ENCODE measurements around the gene ANKS4B. TPM values are rescaled to one million over a fixed set of nuclear protein-coding genes. Genes with fewer than 3 reads are reported as not detected.
A peak's percentile ranks its signal among the peaks of the same experiment; 100 is the strongest.
"Not testable (repeated sequence)": the region's sequence is repeated elsewhere in the genome, so short reads cannot be mapped to it uniquely, and the experiment has no call there.

The ANKS4B gene
- polyA plus RNA-seq, 4 donors = 15.9 to 54.7 (median 32.9) TPM

GRCh38 chr16:21190599-21190998 lies 42.9 kb upstream of the ANKS4B start:
- FAIRE-seq = no peak
- Histone ChIP-seq H3K4me1 (ENCODE audit: control insufficient read depth in 3 of 3, insufficient read depth in 2 of 3, low read depth in 1 of 3, low read length in 2 of 3) (peaks cover 0 to 2% (median 0%) of the 10 kb centered on the region in 3 donors), H3K36me3 (ENCODE audit: control insufficient read depth in 3 of 3, insufficient read depth in 2 of 3, low read depth in 1 of 3, low read length in 3 of 3) (no peaks in the 10 kb centered on the region), H3K4me3 (ENCODE audit: low read depth in 1 of 3, low read length in 3 of 3) (no peak overlapping the region), H3K27me3 (ENCODE audit: control insufficient read depth in 3 of 3, insufficient read depth in 3 of 3, low read length in 3 of 3) (peaks cover 0 to 3% (median 0%) of the 10 kb centered on the region in 3 donors), H3K9me3 (ENCODE audit: control insufficient read depth in 2 of 2, insufficient read depth in 1 of 2, low read depth in 1 of 2, low read length in 1 of 2) (no peaks in the 10 kb centered on the region), H3K27ac (ENCODE audit: low read depth in 1 of 3, low read length in 2 of 3) (no peak overlapping the region)
- no peak for DNase-seq

- Histone ChIP-seq H3K36me3 (ENCODE audit: control insufficient read depth in 3 of 3, insufficient read depth in 2 of 3, low read depth in 1 of 3, low read length in 3 of 3) (no peaks in the 10 kb centered on the region), H3K27ac (ENCODE audit: low read depth in 1 of 3, low read length in 2 of 3) (no peak overlapping the region), H3K4me3 (ENCODE audit: low read depth in 1 of 3, low read length in 3 of 3) (no peak overlapping the region), H3K9me3 (ENCODE audit: control insufficient read depth in 2 of 2, insufficient read depth in 1 of 2, low read depth in 1 of 2, low read length in 1 of 2) (no peaks in the 10 kb centered on the region), H3K4me1 (ENCODE audit: control insufficient read depth in 3 of 3, insufficient read depth in 2 of 3, low read depth in 1 of 3, low read length in 2 of 3) (peaks cover 0 to 2% (median 0%) of the 10 kb centered on the region in 3 donors), H3K27me3 (ENCODE audit: control insufficient read depth in 3 of 3, insufficient read depth in 3 of 3, low read length in 3 of 3) (peaks cover 0 to 3% (median 0%) of the 10 kb centered on the region in 3 donors)
- no peak for DNase-seq
- no peak for FAIRE-seq
- 57 to 64% (median 60%) methylated on average over 1 of the region's 1 CpG for WGBS, 3 donors
These were observed 40.5 kb upstream of the ANKS4B start for GRCh38 chr16:21192991-21193390.

GRCh38 chr16:21194771-21195301 lies 38.7 kb upstream of the ANKS4B start:
- Histone ChIP-seq H3K36me3 (ENCODE audit: control insufficient read depth in 3 of 3, insufficient read depth in 2 of 3, low read depth in 1 of 3, low read length in 3 of 3) (no peaks in the 10 kb centered on the region), H3K4me3 (ENCODE audit: low read depth in 1 of 3, low read length in 3 of 3) (no peak overlapping the region), H3K27me3 (ENCODE audit: control insufficient read depth in 3 of 3, insufficient read depth in 3 of 3, low read length in 3 of 3) (peaks cover 0 to 3% (median 0%) of the 10 kb centered on the region in 3 donors), H3K4me1 (ENCODE audit: control insufficient read depth in 3 of 3, insufficient read depth in 2 of 3, low read depth in 1 of 3, low read length in 2 of 3) (peaks cover 0 to 16% (median 1%) of the 10 kb centered on the region in 3 donors), H3K27ac (ENCODE audit: low read depth in 1 of 3, low read length in 2 of 3) (no peak overlapping the region), H3K9me3 (ENCODE audit: control insufficient read depth in 2 of 2, insufficient read depth in 1 of 2, low read depth in 1 of 2, low read length in 1 of 2) (no peaks in the 10 kb centered on the region)
- no peak for DNase-seq
- FAIRE-seq = no peak
- 44 to 63% (median 55%) methylated on average over 6 of the region's 6 CpGs for WGBS, 3 donors

- peaks cover 0 to 20% (median 1%) of the 10 kb centered on the region in 3 donors for H3K4me1 ChIP-seq (ENCODE audit: control insufficient read depth in 3 of 3, insufficient read depth in 2 of 3, low read depth in 1 of 3, low read length in 2 of 3)
- not testable (repeated sequence) for H3K9me3 ChIP-seq (ENCODE audit: control insufficient read depth in 2 of 2, insufficient read depth in 1 of 2, low read depth in 1 of 2, low read length in 1 of 2); H3K27ac ChIP-seq (ENCODE audit: low read depth in 1 of 3, low read length in 2 of 3); DNase-seq; H3K27me3 ChIP-seq (ENCODE audit: control insufficient read depth in 3 of 3, insufficient read depth in 3 of 3, low read length in 3 of 3); H3K36me3 ChIP-seq (ENCODE audit: control insufficient read depth in 3 of 3, insufficient read depth in 2 of 3, low read depth in 1 of 3, low read length in 3 of 3); FAIRE-seq; H3K4me3 ChIP-seq (ENCODE audit: low read depth in 1 of 3, low read length in 3 of 3)
- WGBS, 3 donors = 91 to 95% (median 94%) methylated on average over 8 of the region's 8 CpGs
These were observed 38.2 kb upstream of the ANKS4B start for GRCh38 chr16:21195330-21195729.

GRCh38 chr16:21197112-21197511 lies 36.4 kb upstream of the ANKS4B start:
- Histone ChIP-seq H3K4me3 (ENCODE audit: low read depth in 1 of 3, low read length in 3 of 3) (no peak overlapping the region), H3K36me3 (ENCODE audit: control insufficient read depth in 3 of 3, insufficient read depth in 2 of 3, low read depth in 1 of 3, low read length in 3 of 3) (no peaks in the 10 kb centered on the region), H3K4me1 (ENCODE audit: control insufficient read depth in 3 of 3, insufficient read depth in 2 of 3, low read depth in 1 of 3, low read length in 2 of 3) (peaks cover 0 to 30% (median 4%) of the 10 kb centered on the region in 3 donors), H3K9me3 (ENCODE audit: control insufficient read depth in 2 of 2, insufficient read depth in 1 of 2, low read depth in 1 of 2, low read length in 1 of 2) (no peaks in the 10 kb centered on the region), H3K27ac (ENCODE audit: low read depth in 1 of 3, low read length in 2 of 3) (no peak overlapping the region), H3K27me3 (ENCODE audit: control insufficient read depth in 3 of 3, insufficient read depth in 3 of 3, low read length in 3 of 3) (peaks cover 0 to 6% (median 0%) of the 10 kb centered on the region in 3 donors)
- 72 to 87% (median 76%) methylated on average over 1 of the region's 1 CpG for WGBS, 3 donors
- FAIRE-seq (no peak), DNase-seq (no peak)

GRCh38 chr16:21197621-21198020 lies 35.9 kb upstream of the ANKS4B start:
- no peak overlapping the region for H3K4me3 ChIP-seq (ENCODE audit: low read depth in 1 of 3, low read length in 3 of 3)
- no peak for FAIRE-seq
- 86 to 93% (median 88%) methylated on average over 3 of the region's 3 CpGs for WGBS, 3 donors
- H3K27ac ChIP-seq (ENCODE audit: low read depth in 1 of 3, low read length in 2 of 3) = no peak overlapping the region
- peaks cover 0 to 6% (median 0%) of the 10 kb centered on the region in 3 donors for H3K27me3 ChIP-seq (ENCODE audit: control insufficient read depth in 3 of 3, insufficient read depth in 3 of 3, low read length in 3 of 3)
- no peaks in the 10 kb centered on the region for H3K9me3 ChIP-seq (ENCODE audit: control insufficient read depth in 2 of 2, insufficient read depth in 1 of 2, low read depth in 1 of 2, low read length in 1 of 2)
- H3K36me3 ChIP-seq (ENCODE audit: control insufficient read depth in 3 of 3, insufficient read depth in 2 of 3, low read depth in 1 of 3, low read length in 3 of 3) = no peaks in the 10 kb centered on the region
- peaks cover 0 to 35% (median 4%) of the 10 kb centered on the region in 3 donors for H3K4me1 ChIP-seq (ENCODE audit: control insufficient read depth in 3 of 3, insufficient read depth in 2 of 3, low read depth in 1 of 3, low read length in 2 of 3)
- DNase-seq = no peak

GRCh38 chr16:21199607-21200218 lies 33.8 kb upstream of the ANKS4B start:
- peaks cover 0 to 6% (median 0%) of the 10 kb centered on the region in 3 donors for H3K27me3 ChIP-seq (ENCODE audit: control insufficient read depth in 3 of 3, insufficient read depth in 3 of 3, low read length in 3 of 3)
- peak overlapping the region in 2 of 3 donors; percentile 14 to 91 for H3K27ac ChIP-seq (ENCODE audit: low read depth in 1 of 3, low read length in 2 of 3)
- H3K36me3 ChIP-seq (ENCODE audit: control insufficient read depth in 3 of 3, insufficient read depth in 2 of 3, low read depth in 1 of 3, low read length in 3 of 3) = no peaks in the 10 kb centered on the region
- no peaks in the 10 kb centered on the region for H3K9me3 ChIP-seq (ENCODE audit: control insufficient read depth in 2 of 2, insufficient read depth in 1 of 2, low read depth in 1 of 2, low read length in 1 of 2)
- FAIRE-seq (no peak), DNase-seq (peak; percentile 69 to 75)
- H3K4me3 ChIP-seq (ENCODE audit: low read depth in 1 of 3, low read length in 3 of 3) = no peak overlapping the region
- 16 to 48% (median 31%) methylated on average over 5 of the region's 5 CpGs for WGBS, 3 donors
- peaks cover 0 to 52% (median 7%) of the 10 kb centered on the region in 3 donors for H3K4me1 ChIP-seq (ENCODE audit: control insufficient read depth in 3 of 3, insufficient read depth in 2 of 3, low read depth in 1 of 3, low read length in 2 of 3)

GRCh38 chr16:21203155-21203797 lies 30.2 kb upstream of the ANKS4B start:
- WGBS, 3 donors = 17 to 32% (median 25%) methylated on average over 7 of the region's 7 CpGs
- Histone ChIP-seq H3K4me1 (ENCODE audit: control insufficient read depth in 3 of 3, insufficient read depth in 2 of 3, low read depth in 1 of 3, low read length in 2 of 3) (peaks cover 0 to 51% (median 7%) of the 10 kb centered on the region in 3 donors), H3K27me3 (ENCODE audit: control insufficient read depth in 3 of 3, insufficient read depth in 3 of 3, low read length in 3 of 3) (peaks cover 0 to 4% (median 0%) of the 10 kb centered on the region in 3 donors), H3K27ac (ENCODE audit: low read depth in 1 of 3, low read length in 2 of 3) (peak overlapping the region in 1 of 3 donors; percentile 78), H3K4me3 (ENCODE audit: low read depth in 1 of 3, low read length in 3 of 3) (no peak overlapping the region), H3K9me3 (ENCODE audit: control insufficient read depth in 2 of 2, insufficient read depth in 1 of 2, low read depth in 1 of 2, low read length in 1 of 2) (no peaks in the 10 kb centered on the region), H3K36me3 (ENCODE audit: control insufficient read depth in 3 of 3, insufficient read depth in 2 of 3, low read depth in 1 of 3, low read length in 3 of 3) (no peaks in the 10 kb centered on the region)
- no peak for FAIRE-seq
- peak; percentile 71 to 89 for DNase-seq

Measured in small intestine (tissue), 7 donors.